RCC 7860 (cell line): ENCODE data around the gene SORCS2.

ENCODE experiments used
- DNase-seq: peaks from one replicate; pipeline ENCODE4 v3.0.0-alpha.2; 2015; ENCODE audit warnings: low spot score
- FAIRE-seq: peaks from 2 replicates; lab custom pipeline; 2012; peaks lifted over from hg19 to GRCh38; lab: Jason Lieb, UNC

SORCS2 gene

DNA sequence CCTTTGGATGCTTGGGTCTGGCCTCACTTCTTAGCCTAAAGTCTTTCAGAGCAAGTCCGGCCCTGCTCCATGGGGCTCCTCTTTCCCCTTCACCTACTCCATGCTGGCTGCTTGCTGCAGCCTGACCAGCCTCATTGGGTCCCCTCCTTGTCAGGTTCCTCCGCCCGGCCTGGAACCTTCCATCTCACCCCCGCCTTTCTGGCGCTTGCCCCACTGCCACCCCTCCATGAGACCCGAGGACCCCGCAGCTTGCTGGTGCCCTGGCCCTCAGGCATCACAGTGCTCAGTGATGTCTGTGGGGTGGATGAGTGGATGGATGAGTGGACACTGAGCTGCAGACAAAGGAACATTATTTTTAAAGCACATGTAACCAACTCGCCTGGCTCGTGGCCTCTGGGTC lies 24.7 kb downstream of the SORCS2 start:
- FAIRE-seq = no peak

DNA sequence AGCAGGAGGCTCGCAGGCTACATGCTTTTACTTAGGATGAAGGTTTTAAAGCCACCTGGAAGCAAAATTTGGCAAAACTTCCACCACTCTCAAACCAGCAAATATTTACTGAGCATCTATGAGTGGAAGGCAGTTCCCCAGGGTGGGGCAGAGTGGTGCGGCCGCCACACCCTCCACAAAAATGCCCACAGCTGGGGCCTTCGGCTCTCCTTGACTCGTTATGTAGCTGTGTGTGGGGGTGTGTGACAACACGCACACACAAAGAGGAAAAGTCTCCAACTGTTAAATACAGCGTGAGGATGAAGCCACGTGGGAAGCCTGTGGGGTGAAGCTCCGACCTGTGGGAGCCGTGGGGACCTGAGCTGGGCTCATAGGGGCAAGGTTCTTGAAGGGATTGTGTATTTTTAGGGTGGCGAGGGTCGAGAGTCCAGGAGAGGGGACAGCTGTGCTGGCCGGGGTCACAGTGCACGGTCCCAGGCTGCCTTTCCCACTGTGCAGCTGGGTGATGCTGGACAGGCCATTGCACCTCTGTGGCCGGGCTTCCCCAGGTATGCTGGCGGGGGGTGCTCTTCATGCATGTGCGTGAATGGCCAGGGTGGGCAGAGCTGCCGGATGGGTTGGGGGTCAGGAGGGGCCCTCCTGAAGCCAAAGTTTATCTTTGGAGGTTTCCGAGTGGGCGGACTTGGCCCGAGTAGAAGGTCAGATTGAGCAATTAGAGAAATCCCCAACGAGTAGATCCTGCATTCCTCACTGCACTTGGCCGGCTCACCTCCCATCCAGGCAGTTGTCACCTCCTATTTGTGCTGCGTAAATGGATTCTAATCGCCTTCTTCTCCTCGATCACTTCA lies 25.4 kb downstream of the SORCS2 start:
- DNase-seq (no peak), FAIRE-seq (no peak)

More for the DNA sequence above, 24.7 kb downstream of the SORCS2 start:
- no peak for DNase-seq

DNA sequence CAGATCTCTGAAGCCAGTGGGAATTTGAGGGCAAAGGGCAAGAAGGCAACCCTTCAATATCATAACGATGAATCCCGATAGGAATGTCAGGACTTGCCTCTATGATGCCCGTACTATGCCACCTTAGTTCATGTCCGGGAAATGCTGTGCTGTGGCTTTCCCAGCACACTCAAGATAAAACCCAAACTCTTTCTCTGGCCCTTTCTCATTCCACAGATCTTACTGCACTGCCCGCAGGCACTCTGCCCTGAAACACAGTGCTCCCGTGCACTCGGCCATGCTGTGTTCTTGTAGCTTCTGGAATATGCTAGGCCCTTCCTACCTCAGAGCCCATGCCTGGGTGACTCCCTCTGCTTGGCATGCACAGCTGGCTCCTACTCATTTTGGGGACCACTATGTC lies 26.3 kb downstream of the SORCS2 start:
- no peak for FAIRE-seq
- DNase-seq = no peak

DNA sequence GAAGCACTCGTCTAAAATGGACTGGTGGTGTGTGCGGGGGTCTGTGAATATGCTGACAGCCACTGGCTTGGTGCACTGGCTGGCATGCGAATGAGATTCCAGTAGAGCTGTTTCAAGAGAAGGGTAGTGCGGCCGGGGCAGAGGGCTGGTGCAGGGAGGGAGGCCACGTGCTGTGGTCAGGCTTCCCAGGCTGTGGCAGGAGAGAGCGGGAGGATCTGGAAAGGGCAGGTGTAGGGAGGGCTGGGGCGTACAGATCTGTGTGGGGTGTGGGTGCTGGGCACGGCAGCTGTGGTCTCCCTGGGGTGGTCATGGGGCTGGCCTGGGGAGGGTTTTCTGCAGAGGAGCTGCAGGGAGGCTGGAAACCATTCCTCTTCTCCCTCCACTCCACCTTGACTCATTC lies 30.2 kb downstream of the SORCS2 start:
- FAIRE-seq = no peak
- no peak for DNase-seq

DNA sequence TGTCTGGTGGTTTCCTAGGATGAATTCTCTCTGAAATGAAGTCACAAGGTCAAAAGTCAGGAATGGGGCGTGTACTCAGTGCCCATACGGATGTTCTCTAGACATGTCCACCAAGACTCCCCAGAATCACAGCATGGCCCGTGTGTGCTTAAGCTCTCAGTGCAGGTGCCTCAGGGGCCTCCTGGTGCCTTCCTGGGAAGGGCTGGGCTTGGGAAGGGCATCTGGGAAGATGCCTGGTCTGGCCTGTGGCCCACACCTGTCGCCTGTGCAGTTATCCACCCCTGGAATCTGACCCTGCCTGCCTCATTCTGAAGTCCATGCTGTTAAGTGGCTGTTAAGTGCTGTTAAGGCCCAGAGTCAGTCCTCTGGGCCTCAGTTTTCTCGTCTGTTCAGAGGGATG lies 31.2 kb downstream of the SORCS2 start:
- FAIRE-seq (no peak), DNase-seq (no peak)

DNA sequence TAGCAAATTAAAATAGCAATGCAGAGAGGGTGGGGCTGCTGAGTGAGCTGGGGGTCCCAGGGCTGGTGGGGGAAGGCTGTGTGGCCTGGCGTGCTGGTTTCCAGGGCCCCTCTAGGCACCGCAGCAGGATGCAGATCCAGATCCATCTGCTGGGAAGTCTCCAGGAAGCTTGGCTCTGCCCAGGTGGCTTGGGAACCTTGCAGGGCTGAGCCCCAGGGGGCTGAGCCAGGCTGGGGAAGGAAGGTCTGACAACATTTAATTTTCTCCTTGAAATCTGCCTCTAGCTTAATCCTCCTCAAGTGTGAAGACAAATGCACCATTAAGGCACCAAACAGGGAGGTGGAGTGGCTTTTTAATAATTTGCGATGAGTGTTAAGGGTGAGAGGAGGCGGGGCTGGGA lies 31.7 kb downstream of the SORCS2 start:
- DNase-seq (no peak), FAIRE-seq (no peak)

DNA sequence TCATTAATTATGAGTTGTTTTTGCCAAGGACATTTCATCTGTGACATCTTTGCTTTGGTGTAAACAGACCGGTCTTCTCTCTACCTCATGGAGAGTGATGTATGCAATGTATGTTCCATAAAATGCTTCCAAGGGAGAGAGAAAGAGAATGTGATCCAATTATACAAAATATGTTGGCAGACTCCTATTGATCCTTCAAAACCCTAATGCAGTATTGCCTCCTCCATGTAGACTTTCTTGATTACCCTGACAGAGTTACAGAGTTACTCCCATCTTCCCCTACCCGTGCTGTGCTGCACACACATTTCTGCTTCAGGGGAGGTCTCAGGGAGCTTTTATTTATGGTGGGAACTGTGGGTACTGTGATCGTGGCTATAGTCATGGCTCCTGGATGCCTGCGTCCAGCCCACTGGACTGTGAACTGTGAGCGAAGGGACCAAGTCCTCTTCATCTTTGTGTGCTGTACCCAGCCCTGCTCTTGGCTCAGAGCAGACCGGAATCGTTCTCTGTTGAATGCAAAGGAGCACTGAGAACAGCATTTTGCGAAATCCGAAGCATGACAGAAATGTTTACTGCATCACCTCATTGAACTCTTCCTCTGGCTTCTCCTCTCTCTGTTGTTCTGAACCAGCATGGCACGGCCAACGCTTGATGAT lies 32.7 kb downstream of the SORCS2 start:
- no peak for DNase-seq
- FAIRE-seq = no peak

DNA sequence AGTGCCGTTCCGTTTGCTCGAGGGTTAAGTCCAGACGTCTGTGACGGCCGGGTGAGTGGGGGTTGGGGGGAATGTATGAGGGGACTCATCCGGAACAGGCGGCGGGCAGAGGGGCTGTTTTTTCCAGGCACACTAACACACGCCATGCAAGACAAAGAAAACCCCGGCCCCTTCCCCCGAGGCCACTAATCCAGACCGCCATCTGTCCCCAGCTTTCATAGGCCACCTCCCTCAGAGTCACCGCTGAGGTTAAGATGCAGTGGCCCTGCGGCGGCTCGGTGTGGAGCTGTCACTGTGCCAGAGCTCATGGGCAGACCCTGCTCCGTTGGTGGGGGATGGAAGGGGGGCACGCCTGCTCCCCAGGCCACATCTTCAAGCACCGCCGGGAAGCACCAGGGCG lies 34.1 kb downstream of the SORCS2 start:
- FAIRE-seq (no peak), DNase-seq (no peak)

DNA sequence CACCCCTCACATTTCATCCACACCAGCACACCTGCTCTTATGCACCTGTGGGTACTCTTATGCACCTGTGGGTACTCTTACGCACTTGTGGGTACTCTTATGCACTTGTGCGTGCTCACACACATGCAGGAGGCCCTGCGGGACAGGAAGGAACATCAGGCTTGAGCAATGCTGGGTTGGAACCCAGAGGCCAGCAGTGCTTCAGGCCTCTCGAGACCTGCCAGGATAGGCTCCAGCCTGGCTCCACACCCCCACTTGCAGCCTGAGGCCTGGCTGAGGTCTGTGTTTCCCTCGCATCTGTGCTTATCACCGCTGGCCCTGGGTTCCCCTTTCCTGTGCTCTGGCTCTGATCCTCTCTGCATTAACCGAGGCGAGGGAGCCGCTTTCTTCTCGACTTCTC lies 34.7 kb downstream of the SORCS2 start:
- DNase-seq = no peak
- FAIRE-seq = no peak

DNA sequence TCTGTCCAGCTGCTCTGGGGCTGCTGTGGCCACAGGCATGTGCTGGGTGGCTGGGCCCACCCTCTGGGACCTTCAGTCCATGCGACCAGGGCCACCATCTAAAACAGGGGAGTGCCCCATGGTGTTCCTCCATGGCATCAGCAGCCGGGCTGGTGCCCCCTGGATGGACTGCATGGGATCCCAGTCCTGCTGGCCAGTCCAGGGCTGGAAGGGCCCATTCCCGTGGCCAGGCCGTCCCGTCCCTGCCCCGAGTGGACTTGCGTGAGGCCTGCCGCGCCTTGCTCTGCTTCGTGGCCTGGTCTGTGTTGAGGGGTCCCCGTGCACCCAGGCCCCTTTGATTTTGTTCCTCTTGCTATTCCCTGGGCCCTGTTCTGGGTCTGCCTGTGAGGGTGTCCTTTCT lies 36.4 kb downstream of the SORCS2 start:
- DNase-seq (no peak), FAIRE-seq (no peak)

DNA sequence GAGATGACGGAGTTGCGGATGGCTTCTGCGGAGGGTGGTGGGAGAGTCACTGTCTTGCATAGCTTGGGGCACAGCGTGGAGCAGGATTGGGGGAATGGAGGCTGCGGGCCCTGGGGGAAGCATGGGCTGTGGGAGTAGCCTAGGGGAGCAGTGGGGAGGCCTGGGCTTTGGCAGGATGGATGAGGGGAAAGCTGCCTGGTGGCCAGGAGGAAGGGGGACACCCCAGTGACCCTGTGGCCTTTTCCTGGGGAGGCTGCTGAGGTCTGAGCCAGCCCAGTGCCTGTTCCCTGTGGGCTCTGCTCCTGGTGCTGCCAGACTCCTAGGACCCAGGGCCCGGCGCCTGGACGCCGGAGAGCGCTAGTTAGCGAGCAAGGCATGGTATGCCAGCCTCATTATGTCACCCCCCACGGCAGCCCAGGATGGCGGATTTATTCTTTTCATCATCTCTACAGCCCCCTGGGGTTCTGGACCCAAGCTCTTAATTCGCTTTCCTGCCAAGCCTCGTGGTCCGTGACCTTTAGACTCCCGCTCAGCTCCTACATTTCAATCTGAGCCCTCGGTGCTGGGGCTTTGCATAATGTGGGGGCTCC lies 39.8 kb downstream of the SORCS2 start:
- DNase-seq (no peak), FAIRE-seq (no peak)

DNA sequence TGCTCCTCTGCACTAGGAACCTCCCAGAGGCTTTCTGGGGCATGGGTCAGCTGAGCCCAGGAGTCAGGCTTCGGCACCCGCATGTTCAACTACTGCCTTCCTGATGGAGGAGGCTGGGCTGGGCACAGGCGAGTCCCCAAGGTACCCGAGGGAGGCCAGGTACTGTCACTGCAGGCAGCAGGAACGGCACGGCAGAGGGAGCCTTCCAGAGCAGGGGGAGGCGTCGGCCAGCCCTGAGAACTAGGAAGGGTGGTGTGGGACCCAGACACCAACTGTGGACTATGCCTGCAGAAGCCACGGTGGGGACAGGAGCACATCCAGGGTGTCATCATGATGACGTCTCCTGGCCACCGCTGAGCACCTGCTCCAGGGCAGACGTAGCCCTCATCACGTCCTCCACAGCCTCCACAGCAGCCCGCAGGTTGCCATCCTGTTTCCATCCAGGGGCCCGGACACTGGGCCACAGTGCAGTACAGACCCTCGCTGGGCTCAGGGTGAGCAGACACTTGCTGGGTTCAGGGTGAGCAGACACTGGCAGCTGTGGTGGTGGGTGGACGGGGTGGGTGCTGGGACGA lies 40.8 kb downstream of the SORCS2 start:
- no peak for FAIRE-seq
- no peak for DNase-seq

DNA sequence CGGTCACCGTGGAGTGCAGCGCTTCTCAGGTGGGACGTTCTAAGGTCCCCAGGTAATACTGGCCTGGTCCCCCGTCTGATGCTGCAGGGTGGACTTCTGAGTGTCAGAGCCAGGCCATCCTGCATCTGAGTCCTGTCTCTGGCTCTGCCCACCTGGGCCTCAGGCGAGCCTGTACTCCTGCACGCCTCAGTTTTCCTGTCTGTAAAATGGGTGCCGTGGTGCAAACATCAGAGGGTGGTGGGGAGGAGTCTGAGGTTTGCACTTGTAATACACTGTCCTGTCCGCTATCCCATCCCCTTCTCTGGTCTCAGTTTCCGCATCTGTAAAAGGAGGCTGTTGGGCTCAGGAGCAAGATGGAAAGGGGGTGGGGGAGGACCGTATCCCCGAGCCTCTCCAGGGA lies 41.3 kb downstream of the SORCS2 start:
- no peak for FAIRE-seq

DNA sequence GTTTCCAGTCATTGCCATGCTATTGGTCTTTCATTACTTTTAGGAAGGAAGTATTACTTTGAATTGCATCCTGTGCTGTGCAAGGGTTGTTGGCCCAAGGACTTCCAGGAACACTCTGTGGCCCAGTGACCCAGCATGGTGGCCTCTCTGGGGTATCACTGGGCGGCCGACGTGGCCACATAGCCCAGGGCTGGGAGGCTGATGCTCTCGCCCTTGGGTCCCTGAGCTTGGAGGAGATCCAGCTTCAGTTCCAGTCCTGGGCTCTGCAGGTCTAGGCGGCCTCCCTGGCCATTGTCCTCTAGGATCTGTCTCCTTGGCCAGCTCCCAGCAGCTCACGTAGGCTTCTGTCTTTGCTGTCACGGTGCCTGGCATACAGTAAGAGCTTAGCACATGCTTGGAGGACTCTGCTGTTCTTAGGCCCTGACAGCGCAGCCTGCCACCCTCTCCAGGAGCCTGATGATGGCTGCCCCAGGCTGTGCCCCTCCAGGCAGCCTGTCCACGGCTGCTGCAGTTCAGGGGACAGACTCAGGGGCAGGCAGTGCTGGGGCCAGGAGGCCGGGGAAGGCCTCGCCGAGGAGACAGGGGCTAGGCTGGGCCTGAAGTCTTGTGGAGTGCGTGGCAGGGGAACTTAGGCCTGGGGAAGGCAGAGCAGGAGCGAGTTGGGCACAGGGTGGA lies 42.2 kb downstream of the SORCS2 start:
- FAIRE-seq (no peak), DNase-seq (no peak)

More for the DNA sequence above, 41.3 kb downstream of the SORCS2 start:
- no peak for DNase-seq

DNA sequence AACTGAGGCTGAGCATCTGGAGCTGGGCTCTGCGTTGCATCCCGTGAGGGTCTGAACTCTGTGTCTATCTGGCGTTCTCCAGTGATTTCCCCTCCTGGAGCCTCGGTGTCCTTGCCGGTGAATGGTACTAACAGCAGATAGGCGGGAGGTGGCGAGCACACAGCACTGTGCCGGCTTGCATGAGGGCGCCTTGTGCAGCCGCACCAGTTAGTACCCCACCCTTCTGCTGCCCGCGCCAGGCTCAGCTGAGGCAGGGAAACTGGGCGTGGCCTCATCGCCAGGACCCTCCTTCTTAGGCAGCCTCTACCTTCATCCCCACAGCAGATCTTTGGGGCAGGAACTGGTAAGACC lies 42.7 kb downstream of the SORCS2 start:
- FAIRE-seq = no peak

DNA sequence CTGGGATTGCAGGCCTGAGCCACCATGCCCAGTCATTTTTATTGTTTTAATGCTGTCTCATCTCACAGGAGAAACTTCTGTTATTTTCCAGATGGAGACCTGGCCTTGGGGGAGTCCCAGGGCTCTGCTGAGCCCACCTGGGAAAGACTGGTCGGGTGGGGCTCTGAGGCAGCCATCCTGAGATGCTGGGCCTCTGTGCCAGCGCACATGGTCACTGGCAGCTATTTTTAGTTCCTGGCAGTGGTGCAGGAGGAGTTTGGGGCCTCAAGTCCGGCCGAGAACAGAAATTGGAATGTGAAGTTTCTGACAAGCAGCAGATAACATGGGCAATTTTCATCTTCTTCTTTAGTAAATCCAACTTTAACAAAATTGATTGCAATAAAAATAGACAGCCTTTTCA lies 44.5 kb downstream of the SORCS2 start:
- FAIRE-seq (no peak), DNase-seq (no peak)

More for the DNA sequence above, 42.7 kb downstream of the SORCS2 start:
- no peak for DNase-seq

DNA sequence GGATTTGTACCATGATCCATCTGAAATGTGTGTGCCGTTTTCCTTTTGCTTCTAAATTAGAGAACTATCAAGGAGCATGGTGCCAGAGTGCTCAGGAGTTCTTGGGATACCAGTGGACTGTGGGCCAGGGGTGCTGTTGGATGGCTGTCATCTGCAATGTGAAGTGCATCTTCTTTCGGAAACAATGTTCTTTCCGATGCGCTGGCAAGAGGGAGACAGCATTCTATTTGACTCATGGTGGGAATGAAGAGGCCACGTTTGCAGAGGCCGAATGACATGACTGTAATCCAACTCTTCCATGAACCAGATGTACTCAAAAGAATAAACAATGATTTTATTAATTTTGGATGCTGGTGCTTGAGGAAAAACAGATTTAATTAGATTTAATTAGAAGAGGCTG lies 45.5 kb downstream of the SORCS2 start:
- no peak for FAIRE-seq
- no peak for DNase-seq

DNA sequence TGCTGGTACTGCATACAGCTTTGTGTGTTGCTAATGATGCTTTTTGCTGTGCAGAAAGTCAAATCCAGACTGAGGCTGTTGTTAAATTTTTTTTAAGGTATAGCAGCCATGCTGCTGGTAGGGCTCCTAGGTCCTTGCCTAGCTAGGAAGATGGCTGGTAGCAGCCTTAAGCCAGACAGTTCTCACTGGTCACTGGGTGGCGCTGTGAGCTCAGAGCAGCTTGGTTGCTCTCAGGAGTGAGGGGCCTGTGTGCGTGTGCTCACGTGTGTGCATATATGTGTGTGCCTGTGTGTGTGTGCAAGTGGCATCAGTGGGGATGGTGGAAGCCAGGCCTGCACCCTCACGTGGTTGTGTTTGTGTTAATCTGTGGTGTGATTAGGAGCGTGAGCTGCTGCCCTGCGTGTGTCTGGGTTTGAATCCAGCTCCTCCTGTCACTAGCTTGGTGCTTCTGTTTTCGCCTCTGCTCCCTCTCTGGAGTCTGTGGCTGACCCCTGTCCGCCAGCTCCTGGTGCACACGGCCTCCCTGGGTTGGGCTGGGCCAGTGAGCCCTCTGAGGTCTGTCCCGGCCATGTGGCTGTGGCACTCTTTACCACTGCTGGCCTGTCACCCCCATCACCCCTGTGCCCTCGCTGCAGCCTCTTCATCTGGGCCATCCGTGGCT lies 46.1 kb downstream of the SORCS2 start:
- DNase-seq (no peak), FAIRE-seq (no peak)

DNA sequence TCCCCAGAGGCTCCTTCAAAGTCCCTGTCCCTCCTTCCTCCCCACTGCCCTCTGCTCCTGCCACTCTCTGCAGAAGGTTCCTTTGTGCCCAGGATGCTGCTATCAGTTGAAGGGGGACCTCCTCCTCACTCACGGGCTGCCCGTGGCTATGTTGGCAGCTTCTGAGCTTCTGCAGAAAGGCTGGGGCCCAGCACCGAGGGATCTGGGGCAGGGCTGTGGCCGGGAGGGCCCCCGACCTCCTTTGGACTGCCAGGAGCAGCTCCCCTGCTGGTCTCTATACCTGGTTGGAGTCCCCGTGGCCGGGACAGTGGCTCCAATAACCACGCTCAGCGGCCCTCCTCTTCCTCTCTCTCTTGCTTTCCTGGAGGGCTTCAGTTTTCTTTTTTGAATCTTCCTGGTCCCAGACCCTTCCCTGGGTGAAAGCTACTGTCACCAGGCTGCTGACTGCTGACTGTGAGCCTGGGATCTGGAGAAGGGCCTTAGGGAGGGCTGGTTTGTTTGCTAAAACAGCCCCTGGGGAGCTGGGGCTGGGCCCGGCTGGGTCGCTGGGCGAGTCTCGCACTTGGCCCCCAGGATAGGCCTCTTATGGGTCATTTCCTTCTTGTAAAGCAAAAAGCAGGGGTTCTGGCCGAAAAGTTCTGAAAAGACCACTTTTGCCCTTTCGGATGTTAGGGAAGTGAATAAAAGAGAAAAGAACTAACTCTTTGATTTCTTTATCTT lies 46.9 kb downstream of the SORCS2 start:
- FAIRE-seq (no peak), DNase-seq (no peak)

DNA sequence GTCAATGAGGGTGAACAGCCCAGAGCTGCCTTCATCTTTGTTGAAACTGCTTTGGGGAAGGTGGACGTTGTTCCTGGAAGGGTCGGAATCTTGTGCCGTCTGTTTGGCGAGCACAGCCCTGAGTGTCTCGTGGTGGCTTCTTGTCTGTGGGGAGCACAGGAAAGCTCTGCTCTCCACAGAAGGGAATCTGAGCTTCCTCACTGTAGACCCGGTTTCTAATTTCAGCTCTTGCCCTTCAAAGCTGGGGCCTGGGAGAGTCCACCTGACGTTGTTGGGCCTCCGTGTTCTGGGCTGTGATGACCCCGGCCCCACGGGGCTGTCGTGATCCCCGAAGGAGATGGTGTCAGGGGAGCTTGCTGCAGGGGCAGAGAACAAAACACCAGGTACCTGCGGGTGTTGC lies 47.5 kb downstream of the SORCS2 start:
- FAIRE-seq (no peak), DNase-seq (no peak)
